BJ (cell line): ENCODE measurements around the gene GPR83. TPM values are rescaled to one million over a fixed set of nuclear protein-coding genes. Genes with fewer than 3 reads are reported as not detected.
A peak's percentile ranks its signal among the peaks of the same experiment; 100 is the strongest.

Source experiments
- CTCF ChIA-PET: fragments of 350-600 bp; formaldehyde crosslinking; extraction: SDS; loops from one replicate; lab custom pipeline; 2021; ENCODE audit warnings: antibody characterized with exemption, inconsistent platforms; lab: Yijun Ruan, JAX
- POLR2A ChIA-PET: fragments of 300-600 bp; sonication (Branson Sonifier 250); formaldehyde crosslinking; extraction: SDS; loops from one replicate; lab custom pipeline; 2021; ENCODE audit warnings: antibody characterized with exemption; lab: Charles Lee
- DNase-seq: peaks from one replicate; pipeline ENCODE4 v3.0.0-alpha.2; 2011; ENCODE audit warnings: low read depth
- H3K27me3 ChIP-seq: 2 replicates; pipeline ENCODE4 v1.6.0; 2011; ENCODE audit warnings: low read length; ENCODE audit not compliant: control insufficient read depth, insufficient read depth
- H3K36me3 ChIP-seq: 2 replicates; pipeline ENCODE4 v1.5.1; 2011; ENCODE audit warnings: low read length; ENCODE audit not compliant: control insufficient read depth, insufficient read depth
- H3K4me3 ChIP-seq: 2 replicates; pipeline ENCODE4 v1.5.1; 2011; ENCODE audit warnings: low read depth, mild to moderate bottlenecking, control low read depth, low read length
- polyA minus RNA-seq: library from RNA; depleted of rRNA, polyadenylated mRNA; stranded (reverse); fragments of >200 nt; gene quantifications from 2 replicates; pipeline ENCODE4 v1.2.3, GENCODE V29; 2011; rRNA and poly(A)+ RNA removed
- polyA plus RNA-seq: library from polyadenylated mRNA; depleted of rRNA; stranded (reverse); fragments of >200 nt; gene quantifications from 2 replicates; pipeline ENCODE4 v1.2.3, GENCODE V29; 2011; rRNA removed
- TF ChIP-seq, protein P1 (sequence below): IDR thresholded peaks from 2 replicates; pipeline ENCODE4 v1.5.1; 2011; ENCODE audit warnings: low read depth, mild to moderate bottlenecking, control low read depth, inconsistent platforms, low read length, moderate library complexity; ENCODE audit not compliant: insufficient read depth

Gene GPR83
- 0.04 TPM in 1 of 2 replicates, not detected in the other for polyA plus RNA-seq
- polyA minus RNA-seq = 0.09 TPM in 1 of 2 replicates, not detected in the other

DNA sequence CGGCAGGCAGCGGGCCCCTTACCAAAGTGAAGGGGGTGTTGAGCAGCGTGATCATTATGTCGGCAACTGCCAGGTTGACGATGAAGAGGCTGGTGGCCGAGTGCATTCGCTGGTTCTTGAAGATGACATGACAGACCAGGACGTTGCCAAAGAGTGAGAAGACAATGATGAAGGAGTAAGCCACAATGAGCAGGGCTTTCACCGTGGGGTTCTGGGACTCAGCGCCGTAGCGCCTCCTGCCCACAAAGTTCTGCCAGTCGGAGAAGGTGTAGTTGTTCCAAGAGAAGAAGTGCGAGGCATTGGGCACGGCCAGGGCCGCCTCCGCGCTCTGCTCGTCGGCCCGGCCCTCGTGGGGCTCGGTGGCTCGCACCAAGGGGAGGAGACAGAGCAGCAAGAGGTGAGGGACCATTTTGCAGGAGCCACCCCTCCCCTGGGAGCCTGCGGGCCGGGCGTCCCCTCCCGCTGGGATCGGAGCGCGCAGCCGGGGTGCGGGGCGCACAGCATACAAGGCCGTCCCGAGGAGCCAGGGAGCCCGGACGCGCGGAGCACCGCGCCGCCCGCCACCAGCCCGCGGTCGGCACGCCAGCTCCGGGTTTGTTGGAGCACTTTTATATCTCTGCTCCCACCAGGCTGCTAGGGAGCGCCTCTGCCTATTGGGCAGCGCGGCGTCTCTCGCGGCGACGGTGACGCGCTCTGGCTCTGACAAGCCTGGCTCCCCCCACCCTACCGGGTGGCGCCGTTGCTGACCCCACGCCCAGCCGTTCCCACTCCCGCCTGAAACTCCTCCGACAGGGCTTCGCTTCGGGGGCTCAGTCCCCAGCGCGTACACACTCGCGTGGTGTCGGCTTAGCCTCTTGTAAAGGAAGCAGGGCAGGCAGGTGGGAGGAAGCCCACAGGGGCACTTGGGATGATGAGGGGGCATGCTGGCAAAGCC, at the start of gene GPR83:
Gene GPR83, minus strand, starts transcription at position 581 of the 934 bp plus-strand sequence. Its CDS starts 172 bp downstream, at position 409.
- H3K4me3 ChIP-seq = peak within 1 kb of the TSS; percentile 34
- CTCF ChIA-PET = no interaction called here
- POLR2A ChIA-PET = no interaction called here
- peaks cover 10% of the 10 kb centered on the region for H3K27me3 ChIP-seq
- no peak for DNase-seq
- H3K36me3 ChIP-seq = no peaks in the 10 kb centered on the region
- TF ChIP-seq, protein P1, sequence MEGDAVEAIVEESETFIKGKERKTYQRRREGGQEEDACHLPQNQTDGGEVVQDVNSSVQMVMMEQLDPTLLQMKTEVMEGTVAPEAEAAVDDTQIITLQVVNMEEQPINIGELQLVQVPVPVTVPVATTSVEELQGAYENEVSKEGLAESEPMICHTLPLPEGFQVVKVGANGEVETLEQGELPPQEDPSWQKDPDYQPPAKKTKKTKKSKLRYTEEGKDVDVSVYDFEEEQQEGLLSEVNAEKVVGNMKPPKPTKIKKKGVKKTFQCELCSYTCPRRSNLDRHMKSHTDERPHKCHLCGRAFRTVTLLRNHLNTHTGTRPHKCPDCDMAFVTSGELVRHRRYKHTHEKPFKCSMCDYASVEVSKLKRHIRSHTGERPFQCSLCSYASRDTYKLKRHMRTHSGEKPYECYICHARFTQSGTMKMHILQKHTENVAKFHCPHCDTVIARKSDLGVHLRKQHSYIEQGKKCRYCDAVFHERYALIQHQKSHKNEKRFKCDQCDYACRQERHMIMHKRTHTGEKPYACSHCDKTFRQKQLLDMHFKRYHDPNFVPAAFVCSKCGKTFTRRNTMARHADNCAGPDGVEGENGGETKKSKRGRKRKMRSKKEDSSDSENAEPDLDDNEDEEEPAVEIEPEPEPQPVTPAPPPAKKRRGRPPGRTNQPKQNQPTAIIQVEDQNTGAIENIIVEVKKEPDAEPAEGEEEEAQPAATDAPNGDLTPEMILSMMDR = no peak

DNA sequence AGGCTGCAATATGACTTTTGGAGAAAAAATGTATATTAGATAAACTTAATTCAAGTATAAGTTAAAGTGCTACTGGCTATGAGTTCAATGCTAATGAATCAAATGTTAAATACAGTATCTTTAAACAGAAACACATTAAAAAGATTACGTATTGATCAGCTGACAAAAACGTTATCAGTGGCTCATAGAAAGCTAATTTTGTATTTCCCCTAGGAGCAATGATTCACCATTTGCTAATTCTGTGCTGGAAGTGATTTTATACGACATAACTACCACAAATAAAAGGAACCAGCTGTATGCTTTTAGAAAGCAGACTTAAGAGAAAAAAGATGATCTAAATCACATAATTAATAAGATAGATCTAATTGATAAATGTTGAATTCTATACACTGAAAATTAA, 48.8 kb upstream of the GPR83 start:
- Histone ChIP-seq H3K36me3 (no peaks in the 10 kb centered on the region; the same call in 1 of the 2 replicates), H3K27me3 (no peaks in the 10 kb centered on the region), H3K4me3 (no peak overlapping the region)
- CTCF ChIA-PET = no interaction called here
- DNase-seq = peak; percentile 15
- POLR2A ChIA-PET = no interaction called here
- TF ChIP-seq, protein P1 = no peak

DNA sequence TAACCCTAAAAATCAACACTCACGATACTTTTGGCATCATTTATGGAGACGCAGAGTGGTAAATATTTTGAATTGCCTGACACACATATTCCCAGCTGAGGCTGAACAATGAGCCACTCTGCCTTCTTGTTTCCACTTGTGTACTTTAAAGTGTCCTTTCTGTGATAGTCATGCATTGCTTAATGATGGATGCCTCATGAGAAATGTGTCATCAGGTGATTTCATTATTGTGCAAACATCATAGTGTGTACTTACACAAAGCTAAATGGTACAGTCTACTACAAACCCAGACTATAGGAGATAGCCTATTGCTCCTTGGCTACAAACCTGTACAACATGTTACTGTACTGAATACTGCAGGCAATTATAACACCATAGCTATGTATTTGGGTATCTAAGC, 48.2 kb upstream of the GPR83 start:
- Histone ChIP-seq H3K36me3 (no peaks in the 10 kb centered on the region; the same call in 1 of the 2 replicates), H3K4me3 (no peak overlapping the region), H3K27me3 (no peaks in the 10 kb centered on the region)
- peak; percentile 26 for DNase-seq
- POLR2A ChIA-PET = no interaction called here
- TF ChIP-seq, protein P1 = no peak
- CTCF ChIA-PET = interaction anchor here (0.6 kb wide), 2 partner anchors 180 to 583 kb away, joined by 3 to 4 read pairs; no protein-coding TSS in a partner anchor

DNA sequence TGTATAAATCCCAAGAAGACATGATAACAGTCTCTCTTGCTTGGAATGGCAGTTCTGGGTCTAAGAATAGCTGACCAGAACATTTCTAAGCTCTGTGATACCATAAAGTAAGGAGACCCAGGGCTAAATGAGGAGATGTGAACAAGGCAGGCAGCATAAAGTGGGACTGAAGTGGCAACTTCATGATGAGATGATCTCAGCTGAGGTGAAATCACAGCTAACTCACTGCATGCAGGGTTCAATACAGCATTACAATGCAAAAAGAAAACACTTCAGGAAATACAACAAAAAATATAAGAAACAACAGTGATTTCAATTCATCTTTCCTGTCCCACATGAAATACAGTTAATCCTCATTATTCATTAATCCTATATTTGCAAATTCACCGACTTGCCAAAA, 47.8 kb upstream of the GPR83 start:
- TF ChIP-seq, protein P1 = no peak
- no peaks in the 10 kb centered on the region for H3K27me3 ChIP-seq
- ChIA-PET POLR2A (no interaction called here), CTCF (interaction anchor here (0.6 kb wide), 1 partner anchor 583 kb away, joined by 4 read pairs; no protein-coding TSS in a partner anchor)
- H3K4me3 ChIP-seq = no peak overlapping the region
- no peak for DNase-seq
- H3K36me3 ChIP-seq = no peaks in the 10 kb centered on the region; the same call in 1 of the 2 replicates

DNA sequence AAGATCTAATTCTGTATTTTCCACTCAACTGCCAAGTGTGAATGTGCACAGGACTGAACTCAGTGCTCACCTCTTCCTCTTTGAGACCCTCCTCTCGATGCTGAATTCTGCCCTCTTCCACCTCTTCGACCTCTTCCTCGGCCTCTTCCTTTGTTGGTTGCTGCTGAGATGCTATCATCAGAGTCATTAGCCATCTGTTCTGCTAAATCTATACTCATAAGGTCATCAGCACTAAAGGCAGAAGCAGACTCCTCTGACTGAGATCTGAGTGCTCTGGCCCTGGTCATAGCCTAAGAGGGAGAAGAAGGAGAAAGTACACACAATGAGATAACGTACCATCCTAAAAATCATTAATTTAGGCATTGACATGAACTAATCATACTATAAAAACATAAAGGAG, 45.9 kb upstream of the GPR83 start:
- H3K36me3 ChIP-seq = no peaks in the 10 kb centered on the region; the same call in 1 of the 2 replicates
- DNase-seq = no peak
- no peak overlapping the region for H3K4me3 ChIP-seq
- CTCF ChIA-PET = no interaction called here
- TF ChIP-seq, protein P1 = no peak
- no peaks in the 10 kb centered on the region for H3K27me3 ChIP-seq
- POLR2A ChIA-PET = no interaction called here
